ENCODE data around the gene GNMT.
A peak's percentile ranks its signal among the peaks of the same experiment; 100 is the strongest.

Gene GNMT

GRCh38 chr6:42960243-42961019 is at the start of gene GNMT:
Gene GNMT (plus strand): TSS chr6:42960754. CDS start chr6:42960768, 14 bp downstream.
- no peak for DNase-seq (ENCODE audit: low spot score)

- DNase-seq (ENCODE audit: low spot score): no peak
Observed at GRCh38 chr6:42911171-42912021, 49.2 kb upstream of the GNMT start.

GRCh38 chr6:42914546-42914945 is 46.0 kb upstream of the GNMT start:
- no peak for DNase-seq (ENCODE audit: low spot score)

- DNase-seq (ENCODE audit: low spot score): no peak
Observed at GRCh38 chr6:42915732-42916131, 44.8 kb upstream of the GNMT start, which contains the start of gene PTCRA. Gene PTCRA (plus strand): TSS chr6:42916053. CDS start chr6:42916070, 17 bp downstream.

GRCh38 chr6:42916288-42916687 is 44.3 kb upstream of the GNMT start:
- no peak for DNase-seq (ENCODE audit: low spot score)

GRCh38 chr6:42921801-42922200 is 38.8 kb upstream of the GNMT start:
- DNase-seq (ENCODE audit: low spot score): no peak

- DNase-seq (ENCODE audit: low spot score): no peak
Observed at GRCh38 chr6:42923666-42924065, 36.9 kb upstream of the GNMT start.

GRCh38 chr6:42925248-42925857 is 35.2 kb upstream of the GNMT start:
- no peak for DNase-seq (ENCODE audit: low spot score)

GRCh38 chr6:42928986-42929820 is 31.4 kb upstream of the GNMT start, which contains the start of gene CNPY3:
Gene CNPY3 (plus strand): TSS chr6:42929480. CDS start chr6:42929571, 91 bp downstream.
- peak; percentile 96 for DNase-seq (ENCODE audit: low spot score)

- peak; percentile 69 for DNase-seq (ENCODE audit: low spot score)
Observed at GRCh38 chr6:42929821-42930360, 30.7 kb upstream of the GNMT start.

GRCh38 chr6:42932412-42932811 is 28.1 kb upstream of the GNMT start:
- DNase-seq (ENCODE audit: low spot score): no peak

- DNase-seq (ENCODE audit: low spot score): no peak
Observed at GRCh38 chr6:42933205-42933604, 27.3 kb upstream of the GNMT start.

- DNase-seq (ENCODE audit: low spot score): no peak
Observed at GRCh38 chr6:42935322-42935721, 25.2 kb upstream of the GNMT start.

- no peak for DNase-seq (ENCODE audit: low spot score)
Observed at GRCh38 chr6:42936398-42936797, 24.2 kb upstream of the GNMT start.

- no peak for DNase-seq (ENCODE audit: low spot score)
Observed at GRCh38 chr6:42937548-42938427, 22.8 kb upstream of the GNMT start.

- no peak for DNase-seq (ENCODE audit: low spot score)
Observed at GRCh38 chr6:42938428-42938796, 22.1 kb upstream of the GNMT start.

- DNase-seq (ENCODE audit: low spot score): no peak
Observed at GRCh38 chr6:42938987-42939809, 21.4 kb upstream of the GNMT start.

- no peak for DNase-seq (ENCODE audit: low spot score)
Observed at GRCh38 chr6:42939810-42940167, 20.8 kb upstream of the GNMT start.

- no peak for DNase-seq (ENCODE audit: low spot score)
Observed at GRCh38 chr6:42940493-42941045, 20.0 kb upstream of the GNMT start.
